GM12874 (cell line): ENCODE data around the gene GPD2.

Source experiments
- CTCF ChIP-seq: IDR thresholded peaks from 2 replicates; pipeline ENCODE4 v1.5.1; 2011; ENCODE audit warnings: low read depth, mild to moderate bottlenecking, control low read depth, low read length, moderate library complexity; ENCODE audit not compliant: insufficient read depth

Gene GPD2

DNA sequence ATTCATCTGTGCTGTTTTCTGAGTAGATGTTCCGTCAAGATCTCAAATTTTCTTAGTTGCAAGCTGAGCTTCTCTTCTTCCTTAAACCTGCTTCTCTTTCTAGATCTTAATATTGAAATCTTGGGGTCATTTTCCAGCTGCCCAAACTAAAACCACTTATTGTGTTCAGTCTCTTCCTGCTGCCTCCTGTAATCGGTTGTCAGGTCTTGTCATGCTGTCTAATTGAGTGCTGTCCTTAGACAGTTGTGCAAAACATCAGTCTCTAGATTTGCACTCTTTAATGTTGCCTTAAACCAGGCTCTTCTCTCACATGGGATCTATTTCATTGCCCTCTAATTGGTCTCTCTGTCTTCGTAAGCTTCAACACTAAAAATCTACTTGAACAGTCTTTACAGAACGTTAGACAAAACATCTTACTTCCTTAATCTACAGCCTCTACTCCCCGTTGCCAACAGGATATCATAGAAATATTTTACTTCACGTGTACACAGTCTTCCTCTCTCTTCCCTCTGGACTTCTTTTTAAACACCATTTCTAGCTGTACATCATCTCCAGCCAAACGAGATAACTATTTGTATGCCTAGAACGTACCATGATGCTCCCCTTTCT, 34.9 kb downstream of the GPD2 start:
- no peak for TF ChIP-seq CTCF

DNA sequence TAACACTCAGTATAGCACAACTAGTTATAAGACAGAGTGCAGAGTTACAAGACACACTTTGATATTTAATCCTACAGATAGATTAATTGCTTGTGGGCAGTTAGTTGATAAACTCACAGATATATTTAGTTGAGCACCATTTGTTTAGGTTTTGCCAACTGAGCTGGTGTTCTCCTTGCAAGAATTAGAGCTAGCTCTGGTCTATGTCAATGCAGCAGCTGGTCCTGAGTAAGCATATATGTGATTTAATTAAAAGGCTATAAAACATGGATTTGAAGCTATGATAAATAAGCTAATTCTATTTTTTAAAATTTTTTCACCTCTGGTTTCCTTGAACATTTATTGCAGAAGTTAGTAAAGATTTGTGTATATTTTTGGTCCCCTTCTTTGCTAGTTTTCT, 35.6 kb downstream of the GPD2 start:
- TF ChIP-seq CTCF: no peak

DNA sequence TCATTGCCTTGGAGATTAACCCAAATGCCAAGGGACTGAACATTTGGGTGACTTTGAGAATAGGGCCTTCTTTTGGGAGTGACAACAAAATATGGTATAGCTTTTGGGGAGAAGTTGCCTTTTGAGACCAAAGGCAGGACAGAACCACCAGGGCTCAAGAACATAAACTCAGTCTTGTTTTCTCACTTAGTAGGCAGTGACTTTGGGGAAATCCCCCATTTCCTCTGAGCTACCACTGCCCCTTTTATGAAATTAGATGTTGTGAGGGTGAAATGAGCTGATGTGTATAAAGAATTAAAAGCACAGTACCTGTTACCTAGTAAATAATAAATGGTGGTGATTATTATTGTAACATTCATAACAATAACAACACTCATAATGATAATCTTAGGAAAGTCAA, 36.5 kb downstream of the GPD2 start:
- TF ChIP-seq CTCF: no peak

DNA sequence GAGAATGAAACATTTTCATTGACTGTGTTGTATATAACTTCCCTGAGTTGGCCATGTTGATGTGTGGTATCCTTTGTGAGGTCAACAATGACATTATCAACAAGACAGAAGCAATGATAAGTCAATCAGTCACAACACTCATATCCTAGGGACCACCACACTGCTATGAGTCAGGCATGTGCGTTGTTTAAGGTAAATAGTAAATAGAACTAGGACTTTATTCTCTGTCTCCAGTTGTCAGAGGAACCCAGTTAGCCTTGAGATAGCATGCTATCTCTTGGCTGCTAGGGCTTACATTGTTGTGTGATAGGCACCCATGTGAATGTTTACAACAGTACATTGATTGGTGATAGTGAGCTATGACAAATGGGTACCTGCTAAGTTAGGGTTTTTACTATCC, 37.3 kb downstream of the GPD2 start:
- no peak for TF ChIP-seq CTCF

- TF ChIP-seq CTCF: no peak
These were observed 38.2 kb downstream of the GPD2 start for GRCh38 chr2:156474401-156474800.

GRCh38 chr2:156476021-156476849, 40.1 kb downstream of the GPD2 start:
- no peak for TF ChIP-seq CTCF

GRCh38 chr2:156476850-156477206, 40.6 kb downstream of the GPD2 start:
- TF ChIP-seq CTCF: no peak
